Progenitor cell of endocrine pancreas (in vitro differentiated cells): Measurements from ENCODE around the gene CEP41. TPM values are rescaled to one million over a fixed set of nuclear protein-coding genes. Genes with fewer than 3 reads are reported as not detected.

ENCODE experiments used
- DNase-seq: peaks from one replicate; pipeline ENCODE4 v3.0.0; 2021; ENCODE audit warnings: low spot score; ENCODE audit not compliant: unreplicated experiment
- H3K27ac Mint-ChIP-seq: 2 replicates; pipeline ENCODE4 v1.8.0; 2021; ENCODE audit warnings: mild to moderate bottlenecking, moderate library complexity, mixed read lengths
- H3K27me3 Mint-ChIP-seq: 2 replicates; pipeline ENCODE4 v1.8.0; 2021; ENCODE audit warnings: mixed read lengths
- H3K36me3 Mint-ChIP-seq: 2 replicates; pipeline ENCODE4 v1.8.0; 2022; ENCODE audit warnings: mixed read lengths; ENCODE audit not compliant: insufficient read depth
- H3K4me1 Mint-ChIP-seq: 2 replicates; pipeline ENCODE4 v1.8.0; 2021; ENCODE audit warnings: low read depth, mixed read lengths
- H3K4me3 Mint-ChIP-seq: 2 replicates; pipeline ENCODE4 v1.8.0; 2021; ENCODE audit warnings: low read depth, mild to moderate bottlenecking, moderate library complexity, mixed read lengths
- H3K9me3 Mint-ChIP-seq: 2 replicates; pipeline ENCODE4 v1.8.0; 2021; ENCODE audit warnings: low read depth, mixed read lengths
- CTCF ChIP-seq: fragments of 200-600 bp; sonication (generic); IDR thresholded peaks from one replicate; pipeline ENCODE4 v1.5.0; 2021; ENCODE audit warnings: antibody characterized with exemption, mild to moderate bottlenecking; ENCODE audit not compliant: unreplicated experiment
- total RNA-seq: library from RNA; stranded (reverse); gene quantifications from 2 replicates; pipeline ENCODE4 v1.2.1, GENCODE V29; 2021

Gene CEP41
- total RNA-seq, 1 donor from 2014 or later = 31.8 TPM

- peak overlapping the region; percentile 86 for H3K27ac Mint-ChIP-seq
Measured at GRCh38 chr7:130419658-130420057, 21.2 kb downstream of the CEP41 start.

GRCh38 chr7:130418306-130418705, 22.5 kb downstream of the CEP41 start:
- TF ChIP-seq CTCF = no peak
- peaks cover 3% of the 10 kb centered on the region for H3K36me3 Mint-ChIP-seq
- DNase-seq = no peak
- no peak overlapping the region for H3K4me3 Mint-ChIP-seq
- H3K4me1 Mint-ChIP-seq = peaks cover 37% of the 10 kb centered on the region
- no peaks in the 10 kb centered on the region for H3K9me3 Mint-ChIP-seq
- H3K27me3 Mint-ChIP-seq = no peaks in the 10 kb centered on the region
- no peak overlapping the region for H3K27ac Mint-ChIP-seq

More at GRCh38 chr7:130419658-130420057, 21.2 kb downstream of the CEP41 start:
- no peak overlapping the region for H3K4me3 Mint-ChIP-seq
- peaks cover 3% of the 10 kb centered on the region for H3K36me3 Mint-ChIP-seq
- DNase-seq = no peak
- no peak for TF ChIP-seq CTCF
- H3K9me3 Mint-ChIP-seq = no peaks in the 10 kb centered on the region
- peaks cover 33% of the 10 kb centered on the region for H3K4me1 Mint-ChIP-seq
- no peaks in the 10 kb centered on the region for H3K27me3 Mint-ChIP-seq

- Mint-ChIP-seq H3K4me1 (peaks cover 34% of the 10 kb centered on the region), H3K27ac (no peak overlapping the region), H3K36me3 (peaks cover 3% of the 10 kb centered on the region), H3K9me3 (no peaks in the 10 kb centered on the region), H3K27me3 (no peaks in the 10 kb centered on the region), H3K4me3 (no peak overlapping the region)
- no peak for DNase-seq
- no peak for TF ChIP-seq CTCF
Measured at GRCh38 chr7:130417213-130417612, 23.6 kb downstream of the CEP41 start.

GRCh38 chr7:130415006-130415405, 25.8 kb downstream of the CEP41 start:
- no peak for DNase-seq
- Mint-ChIP-seq H3K27ac (no peak overlapping the region), H3K4me1 (peaks cover 34% of the 10 kb centered on the region), H3K36me3 (peaks cover 3% of the 10 kb centered on the region), H3K9me3 (no peaks in the 10 kb centered on the region), H3K27me3 (no peaks in the 10 kb centered on the region), H3K4me3 (no peak overlapping the region)
- no peak for TF ChIP-seq CTCF

GRCh38 chr7:130413201-130413600, 27.6 kb downstream of the CEP41 start:
- H3K27me3 Mint-ChIP-seq = no peaks in the 10 kb centered on the region
- no peaks in the 10 kb centered on the region for H3K9me3 Mint-ChIP-seq
- no peak for DNase-seq
- peaks cover 4% of the 10 kb centered on the region for H3K36me3 Mint-ChIP-seq
- no peak overlapping the region for H3K27ac Mint-ChIP-seq
- no peak for TF ChIP-seq CTCF
- peaks cover 35% of the 10 kb centered on the region for H3K4me1 Mint-ChIP-seq
- no peak overlapping the region for H3K4me3 Mint-ChIP-seq
